SK-N-SH treated with all-trans-retinoic acid at 6 μM for 48 hours (cell line): ENCODE measurements around the gene C10orf88.

Source experiments
- BACH2 ChIP-seq: fragments of 250-450 bp; sonication (Bioruptor Pico); IDR thresholded peaks from 2 replicates; pipeline ENCODE4 v1.9.0; 2021; ENCODE audit warnings: mild to moderate bottlenecking, borderline replicate concordance
- CSRNP3 ChIP-seq: fragments of 250-450 bp; sonication (Bioruptor Pico); IDR thresholded peaks from 2 replicates; pipeline ENCODE4 v1.5.1; 2021; ENCODE audit warnings: mild to moderate bottlenecking, moderate library complexity
- RARB ChIP-seq: fragments of 250-450 bp; sonication (Bioruptor Pico); IDR thresholded peaks from 2 replicates; pipeline ENCODE4 v1.8.0; 2021; ENCODE audit warnings: mild to moderate bottlenecking, moderate library complexity
- SNAI2 ChIP-seq: fragments of 250-450 bp; sonication (Bioruptor Pico); IDR thresholded peaks from 2 replicates; pipeline ENCODE4 v1.5.0; 2020; ENCODE audit warnings: mild to moderate bottlenecking, moderate library complexity
- ZFP3 ChIP-seq: fragments of 250-450 bp; sonication (Bioruptor Pico); IDR thresholded peaks from 2 replicates; pipeline ENCODE4 v1.5.0; 2020; ENCODE audit warnings: mild to moderate bottlenecking, moderate library complexity
- ZNF565 ChIP-seq: fragments of 450-650 bp; formaldehyde crosslinking; conservative IDR thresholded peaks from 2 replicates; pipeline ENCODE4 v1.5.0; 2020; ENCODE audit warnings: low read depth, mild to moderate bottlenecking, moderate library complexity

GRCh38 chr10:122939133-122939855, 14.7 kb downstream of the C10orf88 start:
- TF ChIP-seq RARB (CRISPR knock-in tag) = no peak
- no peak for TF ChIP-seq SNAI2
- no peak for TF ChIP-seq CSRNP3
- TF ChIP-seq ZFP3 (CRISPR knock-in tag) = no peak
- TF ChIP-seq ZNF565 (CRISPR knock-in tag) = no peak
- TF ChIP-seq BACH2 (CRISPR knock-in tag) = no peak
